Fibroblast of skin of left biceps (primary cell): ENCODE measurements around the gene ERVFRD-1.
"Not testable (repeated sequence)": the region's sequence is repeated elsewhere in the genome, so short reads cannot be mapped to it uniquely, and the experiment has no call there.

Experiments
- DNase-seq, 2 experiments: peaks; one replicate each; pipeline ENCODE4 v3.0.0-alpha.2; 2013; ENCODE audit warnings: low read depth in 2 of 2

The ERVFRD-1 gene

GRCh38 chr6:11128608-11129007, 17.1 kb upstream of the ERVFRD-1 start:
- no peak for DNase-seq

- DNase-seq, result no peak
Observed at GRCh38 chr6:11126876-11127275, 15.4 kb upstream of the ERVFRD-1 start.

GRCh38 chr6:11123978-11124377, 12.5 kb upstream of the ERVFRD-1 start:
- no peak for DNase-seq

GRCh38 chr6:11122380-11122779, 10.9 kb upstream of the ERVFRD-1 start:
- no peak for DNase-seq

GRCh38 chr6:11121851-11122250, 10.3 kb upstream of the ERVFRD-1 start:
- no peak for DNase-seq

GRCh38 chr6:11120271-11121005, 8.9 kb upstream of the ERVFRD-1 start:
- no peak for DNase-seq

- DNase-seq, result not testable (repeated sequence)
Observed at GRCh38 chr6:11115808-11116536, 4.4 kb upstream of the ERVFRD-1 start.

GRCh38 chr6:11113038-11113437, 1.5 kb upstream of the ERVFRD-1 start:
- peak; percentile 71 to 80 for DNase-seq

GRCh38 chr6:11111769-11112437, 378 bp upstream of the ERVFRD-1 start:
- no peak for DNase-seq

- no peak for DNase-seq
Observed at GRCh38 chr6:11108726-11109125, 2.8 kb downstream of the ERVFRD-1 start.

- no peak for DNase-seq
Observed at GRCh38 chr6:11103065-11103464, 8.5 kb downstream of the ERVFRD-1 start.

GRCh38 chr6:11101417-11101816, 10.1 kb downstream of the ERVFRD-1 start:
- DNase-seq, result no peak

- no peak for DNase-seq
Observed at GRCh38 chr6:11098004-11098403, 13.5 kb downstream of the ERVFRD-1 start.

- no peak for DNase-seq
Observed at GRCh38 chr6:11097476-11097875, 14.0 kb downstream of the ERVFRD-1 start.

GRCh38 chr6:11096109-11096508, 15.4 kb downstream of the ERVFRD-1 start:
- DNase-seq, result no peak

- no peak for DNase-seq
Observed at GRCh38 chr6:11094941-11095340, 16.6 kb downstream of the ERVFRD-1 start.

- no peak for DNase-seq
Observed at GRCh38 chr6:11094411-11094851, 17.1 kb downstream of the ERVFRD-1 start.

- DNase-seq, result peak; percentile 92
Observed at GRCh38 chr6:11093626-11094410, 17.7 kb downstream of the ERVFRD-1 start, which contains the start of gene SMIM13. TSS of gene SMIM13 (plus strand) at chr6:11093834. CDS start at chr6:11094314, 480 bp downstream.

- DNase-seq, result no peak
Observed at GRCh38 chr6:11093376-11093625, 18.2 kb downstream of the ERVFRD-1 start.

GRCh38 chr6:11092668-11093375, 18.7 kb downstream of the ERVFRD-1 start:
- DNase-seq, result no peak

GRCh38 chr6:11091141-11091540, 20.4 kb downstream of the ERVFRD-1 start:
- DNase-seq, result not testable (repeated sequence)
